ENCODE results near the gene ZNF460. TPM values are rescaled to one million over a fixed set of nuclear protein-coding genes. Genes with fewer than 3 reads are reported as not detected.

Gene ZNF460
- total RNA-seq, 2 donors from 2014 or later: 28.5 to 35.1 TPM

DNA sequence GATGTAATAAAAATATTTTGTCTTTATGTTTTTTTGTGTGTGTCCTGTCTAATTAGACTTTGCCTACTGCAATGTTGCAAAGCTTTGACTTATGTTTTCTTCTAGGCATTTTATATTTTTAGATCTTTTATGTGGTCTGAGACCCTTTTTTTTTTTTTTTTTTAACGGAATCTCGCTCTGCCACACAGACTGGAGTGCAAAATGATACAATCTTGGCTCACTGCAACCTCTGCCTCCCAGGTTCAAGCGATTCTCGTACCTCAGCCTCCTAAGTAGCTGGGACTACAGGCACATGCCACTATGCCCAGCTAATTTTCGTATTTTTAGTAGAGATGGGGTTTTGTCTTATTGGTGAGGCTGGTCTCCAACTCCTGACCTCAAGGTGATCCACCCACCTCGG is 62.3 kb downstream of the ZNF460 start:
- Histone ChIP-seq H3K9me3 (no peaks in the 10 kb centered on the region), H3K27me3 (no peaks in the 10 kb centered on the region), H3K9ac (ENCODE audit: low read depth in 2 of 2, low read length in 2 of 2) (no peak overlapping the region), H3K4me3 (no peak overlapping the region), H3K36me3 (no peaks in the 10 kb centered on the region), H3K4me1 (no peaks in the 10 kb centered on the region), H3K27ac (no peak overlapping the region)
- intact Hi-C loops (cut with DNase I): no loop called here
- TF ChIP-seq, protein P1, sequence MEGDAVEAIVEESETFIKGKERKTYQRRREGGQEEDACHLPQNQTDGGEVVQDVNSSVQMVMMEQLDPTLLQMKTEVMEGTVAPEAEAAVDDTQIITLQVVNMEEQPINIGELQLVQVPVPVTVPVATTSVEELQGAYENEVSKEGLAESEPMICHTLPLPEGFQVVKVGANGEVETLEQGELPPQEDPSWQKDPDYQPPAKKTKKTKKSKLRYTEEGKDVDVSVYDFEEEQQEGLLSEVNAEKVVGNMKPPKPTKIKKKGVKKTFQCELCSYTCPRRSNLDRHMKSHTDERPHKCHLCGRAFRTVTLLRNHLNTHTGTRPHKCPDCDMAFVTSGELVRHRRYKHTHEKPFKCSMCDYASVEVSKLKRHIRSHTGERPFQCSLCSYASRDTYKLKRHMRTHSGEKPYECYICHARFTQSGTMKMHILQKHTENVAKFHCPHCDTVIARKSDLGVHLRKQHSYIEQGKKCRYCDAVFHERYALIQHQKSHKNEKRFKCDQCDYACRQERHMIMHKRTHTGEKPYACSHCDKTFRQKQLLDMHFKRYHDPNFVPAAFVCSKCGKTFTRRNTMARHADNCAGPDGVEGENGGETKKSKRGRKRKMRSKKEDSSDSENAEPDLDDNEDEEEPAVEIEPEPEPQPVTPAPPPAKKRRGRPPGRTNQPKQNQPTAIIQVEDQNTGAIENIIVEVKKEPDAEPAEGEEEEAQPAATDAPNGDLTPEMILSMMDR (IDR thresholded peaks at IDR 0.05): no peak
- no peak for DNase-seq

Other genes with a start within 250 kb of the ZNF460 start
- not detected for gene USP29, start 160.5 kb upstream of the ZNF460 start, total RNA-seq
- gene ZIM3, start 135.3 kb upstream of the ZNF460 start, total RNA-seq: not detected
- gene DUXA, start 113.0 kb upstream of the ZNF460 start, total RNA-seq: not detected
- gene ZNF264, start 89.0 kb upstream of the ZNF460 start, total RNA-seq: 10 to 100 TPM; 23.9 to 26.3 TPM
- gene AURKC, start 49.5 kb upstream of the ZNF460 start, total RNA-seq: under 1 TPM; 0.30 to 0.69 TPM
- 10 to 100 TPM in 1 of 2 donors, 1 to 10 TPM in 1; 6.2 to 11.4 TPM for gene ZNF805, start 39.9 kb upstream of the ZNF460 start, total RNA-seq
- gene ZNF543, start 40.0 kb downstream of the ZNF460 start, total RNA-seq: 1 to 10 TPM; 3.2 to 3.7 TPM
- gene ZNF304, start 70.8 kb downstream of the ZNF460 start, total RNA-seq: 1 to 10 TPM; 3.6 TPM
- gene TRAPPC2B, start 83.1 kb downstream of the ZNF460 start, total RNA-seq: 1 to 10 TPM; 3.8 to 4.6 TPM
- 1 to 10 TPM; 1.2 to 2.3 TPM for gene ZNF547, start 83.1 kb downstream of the ZNF460 start, total RNA-seq
- 1 to 10 TPM; 6.5 to 7.6 TPM for gene ZNF548, start 109.4 kb downstream of the ZNF460 start, total RNA-seq
- gene ZNF17, start 130.7 kb downstream of the ZNF460 start, total RNA-seq: 1 to 10 TPM; 6.2 to 6.9 TPM
- gene ZNF749, start 154.8 kb downstream of the ZNF460 start, total RNA-seq: 1 to 10 TPM; 9.2 to 9.3 TPM
- under 1 TPM; 0.21 to 0.25 TPM for gene VN1R1, start 176.7 kb downstream of the ZNF460 start, total RNA-seq
- gene ZNF772, start 197.1 kb downstream of the ZNF460 start, total RNA-seq: 1 to 10 TPM; 3.5 to 5.3 TPM
- gene ZNF419, start 207.3 kb downstream of the ZNF460 start, total RNA-seq: 1 to 10 TPM; 3.6 to 4.4 TPM
- gene ZNF773, start 219.5 kb downstream of the ZNF460 start, total RNA-seq: 1 to 10 TPM; 4.7 to 5.3 TPM
- 1 to 10 TPM; 2.6 to 2.8 TPM for gene ZNF549, start 246.9 kb downstream of the ZNF460 start, total RNA-seq

Measured in colonic mucosa (tissue), 4 donors.